Measurements from ENCODE around the gene ZNF750.

ZNF750 gene

DNA sequence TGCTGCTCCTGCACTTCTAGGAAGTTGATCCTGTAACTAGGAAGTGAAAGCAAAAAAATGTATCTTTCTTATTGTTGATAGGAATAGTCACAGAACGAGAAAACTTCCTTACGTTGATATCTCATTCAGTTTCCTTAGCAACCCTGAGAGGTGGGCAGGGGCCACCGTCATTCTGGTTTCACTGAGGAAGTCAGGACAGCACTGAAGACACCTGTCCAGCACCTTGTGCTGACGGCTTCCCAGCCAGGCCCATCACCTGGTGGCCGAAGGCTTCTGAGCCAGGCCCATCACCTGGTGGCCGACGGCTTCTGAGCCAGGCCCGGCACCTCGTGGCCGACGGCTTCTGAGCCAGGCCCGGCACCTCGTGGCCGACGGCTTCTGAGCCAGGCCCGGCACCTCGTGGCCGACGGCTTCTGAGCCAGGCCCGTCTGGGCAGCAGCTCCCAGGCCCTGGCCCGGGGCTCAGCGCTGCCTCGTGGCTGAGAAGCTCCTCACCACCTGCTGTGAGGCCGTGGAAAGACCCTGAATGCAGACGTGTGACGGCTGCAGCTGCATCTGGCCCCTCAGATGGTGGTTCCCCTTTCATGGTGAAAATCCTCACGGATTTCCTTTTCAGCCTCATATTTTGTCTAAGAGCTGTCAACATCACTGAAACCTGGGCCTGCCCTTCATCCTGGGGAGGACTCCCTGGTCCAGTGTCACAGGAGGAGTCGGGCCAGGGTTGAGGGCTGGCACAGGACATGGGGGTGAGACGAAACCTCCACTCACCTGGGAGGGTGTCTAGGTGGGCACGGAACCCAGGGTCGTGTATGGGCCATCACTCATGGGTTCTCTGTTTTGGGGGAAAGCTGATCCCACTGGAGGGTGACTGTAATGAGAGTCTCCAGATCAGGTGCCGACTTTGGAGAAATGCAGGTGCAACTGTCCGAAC lies 33.0 kb upstream of the ZNF750 start:
- DNase-seq (ENCODE audit: low read depth) = no peak

DNA sequence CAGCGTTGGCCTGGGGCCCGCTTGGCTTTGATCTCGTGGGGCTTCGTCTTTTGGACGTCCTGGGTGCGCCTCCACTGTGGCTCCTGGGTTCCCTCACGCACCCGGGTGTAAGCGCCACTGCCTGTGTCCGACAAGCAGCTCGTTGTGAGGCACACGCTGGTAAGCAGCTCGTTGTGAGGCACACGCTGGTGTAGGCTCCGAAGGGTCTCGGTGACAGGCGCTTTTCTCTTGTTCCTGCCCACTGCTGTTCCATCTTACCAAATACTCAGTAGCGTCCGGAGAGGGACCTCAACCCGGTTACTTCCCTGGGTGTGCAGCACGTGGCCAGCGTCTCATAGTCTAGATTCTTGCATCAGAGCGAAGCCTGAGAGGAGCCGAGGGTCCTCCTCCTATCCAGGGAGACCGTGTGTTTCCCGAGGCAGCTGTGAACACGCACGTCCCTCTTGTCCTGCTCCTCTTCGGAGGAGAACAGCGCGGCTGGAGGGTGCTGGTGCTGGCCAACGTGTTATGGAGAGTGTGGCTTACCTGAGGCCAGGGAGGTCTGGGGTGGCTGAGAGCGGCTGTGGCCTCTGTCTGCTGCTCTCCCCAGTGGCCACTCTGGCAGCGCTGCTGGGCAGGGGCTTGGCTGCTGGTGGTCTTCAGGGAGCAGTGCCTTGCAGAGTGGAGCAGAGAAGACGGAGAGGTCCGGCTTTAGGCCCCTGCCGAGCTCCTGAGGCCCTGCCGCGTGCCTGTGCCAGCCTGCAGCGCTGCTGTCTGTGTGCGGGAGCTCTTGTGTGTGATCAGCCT lies 32.1 kb upstream of the ZNF750 start:
- DNase-seq (ENCODE audit: low read depth) = no peak

DNA sequence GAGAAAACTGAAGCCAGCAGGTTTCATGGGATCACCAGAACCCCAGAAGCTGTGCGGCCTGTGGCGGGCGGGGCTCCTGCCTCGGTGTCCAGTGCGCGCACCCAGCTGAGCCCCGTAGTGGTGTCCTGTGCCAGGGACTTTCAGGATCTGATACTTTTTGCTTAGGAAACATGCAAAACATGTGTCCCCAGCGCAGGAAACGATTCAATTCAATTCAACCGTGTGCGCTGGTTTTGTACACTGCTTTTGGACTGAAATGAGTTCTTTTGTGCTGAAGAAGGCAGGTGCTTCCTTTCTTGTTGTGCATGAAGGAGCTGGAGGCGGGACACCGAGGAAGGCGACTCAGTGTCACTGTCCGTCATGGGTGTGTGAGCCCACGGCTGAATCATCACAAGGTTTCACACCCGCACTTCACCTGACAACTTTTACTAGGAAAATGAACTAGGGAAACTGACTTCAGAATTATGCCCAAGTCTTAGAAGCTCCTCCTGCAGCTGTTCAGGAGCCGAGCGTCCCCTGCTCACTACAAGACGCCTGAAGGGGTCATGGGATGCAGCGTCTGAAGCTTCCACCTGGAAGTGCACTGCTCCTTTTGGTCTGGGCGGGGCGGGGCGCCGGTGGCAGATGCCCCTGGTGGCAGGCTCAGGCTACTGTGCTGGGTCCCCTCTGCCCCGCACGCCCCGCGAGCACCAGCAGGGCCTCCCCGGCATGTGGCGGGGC lies 31.4 kb upstream of the ZNF750 start:
- DNase-seq (ENCODE audit: low read depth) = no peak

DNA sequence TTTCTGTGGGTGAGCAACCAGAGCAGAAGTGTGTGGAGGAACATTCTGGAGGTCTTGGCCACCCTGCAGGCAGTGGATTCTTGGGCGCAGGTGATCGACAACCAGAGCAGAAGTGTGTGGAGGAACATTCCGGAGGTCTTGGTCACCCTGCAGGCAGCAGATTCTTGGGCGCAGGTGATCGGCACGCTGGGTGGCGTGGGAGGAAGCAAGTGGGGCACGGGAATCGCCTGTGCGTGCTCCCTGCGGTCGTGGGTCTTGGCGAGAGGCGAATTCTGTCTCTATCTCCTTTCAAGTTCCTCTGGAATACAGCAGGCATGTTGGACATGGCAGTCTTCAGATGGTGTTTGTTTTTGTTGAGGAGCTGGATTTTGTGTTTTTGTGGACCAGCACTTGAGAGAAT lies 30.7 kb upstream of the ZNF750 start:
- no peak for DNase-seq (ENCODE audit: low read depth)

DNA sequence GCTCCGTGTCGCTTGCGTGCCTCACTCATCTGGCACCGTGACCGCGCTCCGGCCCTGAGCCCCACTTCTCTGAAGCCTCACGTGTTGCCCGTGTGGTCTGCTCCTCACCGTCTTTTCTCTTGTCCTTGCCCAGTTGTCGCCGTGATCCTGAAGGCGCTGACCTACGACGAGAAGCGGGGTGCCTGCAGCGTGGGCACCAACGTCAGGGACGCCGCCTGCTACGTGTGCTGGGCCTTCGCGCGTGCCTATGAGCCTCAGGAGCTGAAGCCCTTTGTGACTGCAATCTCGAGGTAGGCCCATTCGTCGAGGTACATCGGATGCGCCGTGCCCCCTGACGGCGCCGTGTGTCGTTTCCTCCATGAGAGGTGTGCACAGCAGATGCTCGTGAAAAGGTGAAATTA lies 30.3 kb upstream of the ZNF750 start:
- no peak for DNase-seq (ENCODE audit: low read depth)

DNA sequence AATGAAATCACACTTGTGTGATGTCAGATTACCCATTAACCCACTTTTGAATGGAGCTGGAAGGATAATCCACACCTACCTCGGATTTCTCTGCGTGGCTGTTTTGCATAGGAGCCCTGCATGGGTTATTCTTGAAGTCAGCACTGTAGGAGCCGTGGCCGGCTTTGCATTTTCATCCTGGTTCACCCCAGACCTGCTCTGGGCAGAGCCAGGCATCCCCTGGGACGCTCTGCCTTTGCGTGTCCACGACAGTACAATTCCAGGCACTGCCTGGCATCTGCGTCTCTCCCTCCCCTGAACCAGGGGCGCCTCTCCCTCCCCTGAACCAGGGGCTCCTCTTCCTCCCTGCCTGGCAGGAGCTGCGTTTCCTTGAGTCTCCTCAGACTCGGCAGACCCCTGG lies 29.7 kb upstream of the ZNF750 start:
- DNase-seq (ENCODE audit: low read depth) = no peak

DNA sequence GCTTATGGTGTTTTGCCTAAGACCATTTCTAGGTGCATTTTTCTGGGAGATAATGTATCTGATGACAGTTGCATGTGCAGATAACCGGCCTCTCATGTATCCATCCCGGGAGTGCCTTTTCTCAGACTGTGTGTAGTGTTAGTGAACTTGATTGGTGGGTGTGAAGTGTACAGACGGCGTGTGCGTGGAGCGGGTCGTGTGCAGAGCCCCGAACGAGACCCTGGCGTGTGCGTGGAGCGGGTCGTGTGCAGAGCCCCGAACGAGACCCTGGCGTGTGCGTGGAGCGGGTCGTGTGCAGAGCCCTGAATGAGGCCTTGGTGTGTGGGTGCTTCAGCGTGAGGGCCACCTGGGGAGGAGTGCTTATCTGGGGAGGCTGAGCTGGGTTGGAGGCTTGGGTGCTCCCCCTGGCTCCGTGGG lies 28.9 kb upstream of the ZNF750 start:
- DNase-seq (ENCODE audit: low read depth) = no peak

DNA sequence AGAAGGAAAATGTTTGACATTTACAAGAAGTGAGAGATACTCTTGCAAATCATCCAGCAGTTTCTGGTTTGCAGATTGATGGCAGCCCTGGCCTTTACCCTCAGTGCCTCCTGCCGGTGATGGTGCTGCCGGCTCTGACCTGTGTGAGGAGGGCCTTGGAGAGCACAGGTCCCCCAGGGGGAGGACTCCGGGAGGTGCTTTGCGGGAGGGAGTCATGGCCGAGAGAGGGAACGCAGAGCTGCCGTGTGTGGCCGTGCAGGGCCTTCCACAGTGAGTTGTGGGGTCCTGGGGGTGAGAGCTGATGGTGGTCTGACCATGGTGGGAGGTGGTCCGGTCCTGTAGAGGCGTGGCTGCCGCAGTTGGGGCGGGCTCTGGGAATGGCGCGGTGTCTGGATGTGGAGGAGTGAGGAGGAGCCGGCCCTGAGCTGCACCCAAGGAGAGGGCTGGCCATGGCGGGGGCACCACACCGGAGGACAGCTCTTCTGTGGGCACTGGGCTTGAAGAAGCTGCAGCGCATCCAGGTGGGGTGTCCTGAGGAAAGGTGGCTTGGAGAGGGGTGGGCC lies 28.0 kb upstream of the ZNF750 start:
- no peak for DNase-seq (ENCODE audit: low read depth)

DNA sequence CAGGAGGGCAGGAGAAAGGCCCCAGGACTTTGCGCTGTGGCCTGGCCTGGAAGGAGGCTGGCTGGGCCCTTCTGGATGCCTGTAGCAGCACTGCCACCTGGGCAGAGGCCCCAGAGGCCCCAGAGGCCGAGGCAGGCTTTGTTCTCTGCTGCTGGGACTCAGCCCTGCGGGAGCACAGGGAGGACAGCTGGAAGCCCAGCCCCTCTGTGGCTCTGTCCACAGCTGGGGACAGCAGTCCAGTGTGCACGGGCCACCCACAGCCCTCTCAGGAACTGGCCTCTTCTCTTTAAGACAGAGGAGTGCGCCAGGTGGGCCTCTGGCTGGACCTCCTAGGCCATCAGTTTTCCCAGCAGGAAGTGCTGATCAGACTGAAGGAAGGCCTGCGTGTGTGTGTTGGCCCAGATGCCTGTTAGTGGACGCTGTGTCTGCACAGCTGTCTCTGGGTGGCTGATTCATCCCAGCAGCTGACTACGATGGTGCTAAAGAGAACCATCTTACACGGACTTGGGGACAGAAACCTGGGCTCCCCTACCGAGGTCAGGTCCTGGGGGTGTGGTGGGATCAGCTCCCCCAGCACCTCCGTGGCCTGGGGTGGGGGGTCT lies 26.9 kb upstream of the ZNF750 start:
- DNase-seq (ENCODE audit: low read depth) = no peak

DNA sequence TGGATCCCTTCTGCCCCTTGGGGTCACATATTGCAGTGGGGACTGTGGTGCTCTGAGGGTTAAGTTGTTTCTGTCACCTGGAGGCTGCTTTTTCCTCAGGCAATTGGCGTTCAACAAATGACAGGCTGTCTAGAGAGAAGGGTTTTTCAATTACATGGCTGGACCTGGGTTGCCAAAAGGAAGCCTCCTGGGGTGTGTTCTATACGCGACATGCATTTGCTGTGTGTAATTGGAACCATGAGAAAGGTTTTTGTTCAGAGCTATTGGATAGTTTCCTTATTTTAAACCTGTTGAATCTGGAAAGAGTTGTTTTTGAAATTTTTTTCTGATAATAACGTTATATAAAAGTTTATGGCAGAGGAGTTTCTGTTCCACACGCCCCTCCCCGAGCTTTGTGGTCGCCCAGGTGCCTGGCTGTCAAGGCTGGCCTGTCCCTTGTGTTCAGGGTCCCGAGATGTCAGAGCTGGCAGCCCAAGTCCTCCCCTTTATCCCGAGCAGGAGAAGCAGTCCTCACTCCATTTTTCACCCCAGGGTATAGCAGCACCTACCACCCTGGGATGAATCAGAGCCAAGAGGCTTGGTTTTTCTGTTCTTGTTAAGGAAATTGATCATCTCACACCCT lies 26.1 kb upstream of the ZNF750 start:
- DNase-seq (ENCODE audit: low read depth) = no peak

DNA sequence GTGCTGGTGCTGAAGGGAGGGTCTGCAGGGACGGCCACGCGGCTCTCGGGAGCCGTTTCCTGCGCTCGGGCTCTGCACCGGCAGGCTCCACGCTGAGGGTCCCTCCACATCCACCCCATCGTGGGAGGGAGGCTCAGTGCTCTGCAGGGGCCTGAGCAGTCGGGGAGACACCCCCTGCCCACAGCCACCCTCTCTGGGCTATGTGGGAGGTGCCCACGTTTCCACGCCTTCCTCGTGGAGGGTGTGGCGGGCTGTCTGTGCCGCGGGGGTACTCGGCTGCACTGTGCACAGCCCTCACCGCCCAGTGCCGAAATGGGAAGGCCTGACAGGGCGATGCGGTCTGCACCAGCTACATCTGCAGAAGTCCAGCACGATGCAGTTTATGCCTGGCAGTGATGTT lies 25.5 kb upstream of the ZNF750 start:
- DNase-seq (ENCODE audit: low read depth) = no peak

DNA sequence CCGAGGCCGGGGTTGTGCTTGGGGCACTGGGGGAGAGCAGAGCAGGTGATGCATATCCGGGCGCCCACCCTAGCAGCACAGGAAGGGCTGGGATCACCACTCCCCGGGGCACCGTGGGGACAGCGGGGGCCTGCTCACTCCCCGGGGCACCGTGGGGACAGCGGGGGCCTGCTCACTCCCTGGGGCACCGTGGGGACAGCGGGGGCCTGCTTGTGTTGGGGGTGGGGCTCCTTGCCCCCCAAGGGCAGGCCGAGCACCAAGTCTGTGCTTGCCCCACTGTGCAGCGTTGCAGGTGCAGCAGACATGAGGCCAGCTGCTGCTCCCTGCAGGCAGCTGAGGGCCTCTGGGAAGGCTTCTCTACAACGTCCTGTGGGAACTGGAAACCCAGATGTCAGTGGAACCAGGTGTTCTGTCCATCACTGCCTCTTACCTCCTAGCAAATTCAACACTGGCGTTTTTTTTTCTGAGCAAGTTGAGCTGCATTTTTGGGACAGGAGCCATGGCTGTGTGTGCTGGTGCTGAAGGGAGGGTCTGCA lies 25.0 kb upstream of the ZNF750 start:
- DNase-seq (ENCODE audit: low read depth) = no peak

DNA sequence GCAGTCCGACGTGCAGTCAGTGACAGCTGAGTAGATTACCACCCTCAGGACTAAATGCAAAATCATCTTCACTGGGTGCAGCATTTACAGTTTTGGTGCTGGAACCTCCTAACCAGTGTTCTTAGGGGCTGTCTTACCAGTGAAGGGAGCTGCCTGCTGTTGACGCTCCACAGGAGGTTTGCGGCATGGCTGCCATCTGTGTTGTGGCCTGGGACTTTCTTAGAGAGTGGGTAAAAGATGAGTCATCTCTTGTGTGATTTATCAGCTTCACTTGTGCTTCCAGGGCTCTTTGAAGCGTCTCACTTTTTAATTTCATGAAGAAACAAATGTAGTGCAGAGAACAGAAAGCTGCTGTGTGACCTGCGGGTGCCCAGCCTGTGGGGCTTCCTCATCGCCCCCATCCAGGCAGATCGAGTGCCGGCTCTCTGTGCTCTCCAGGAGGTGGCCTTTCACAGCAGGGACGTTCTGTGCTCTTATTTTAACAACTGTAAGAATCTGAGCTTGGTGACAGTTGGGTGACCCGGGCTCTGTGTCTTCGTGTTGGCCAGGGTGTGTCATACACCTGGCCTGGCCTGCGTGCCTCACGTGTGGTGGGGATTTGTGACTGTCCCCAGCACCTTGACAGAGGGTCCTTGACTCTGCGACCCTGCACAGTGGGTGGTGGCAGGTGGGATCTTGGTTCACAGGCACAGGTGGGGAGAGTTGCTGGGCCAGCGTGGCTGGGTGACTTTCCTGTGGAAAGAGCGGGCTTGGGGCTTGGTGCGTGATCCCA lies 24.3 kb upstream of the ZNF750 start:
- DNase-seq (ENCODE audit: low read depth) = peak; percentile 59

DNA sequence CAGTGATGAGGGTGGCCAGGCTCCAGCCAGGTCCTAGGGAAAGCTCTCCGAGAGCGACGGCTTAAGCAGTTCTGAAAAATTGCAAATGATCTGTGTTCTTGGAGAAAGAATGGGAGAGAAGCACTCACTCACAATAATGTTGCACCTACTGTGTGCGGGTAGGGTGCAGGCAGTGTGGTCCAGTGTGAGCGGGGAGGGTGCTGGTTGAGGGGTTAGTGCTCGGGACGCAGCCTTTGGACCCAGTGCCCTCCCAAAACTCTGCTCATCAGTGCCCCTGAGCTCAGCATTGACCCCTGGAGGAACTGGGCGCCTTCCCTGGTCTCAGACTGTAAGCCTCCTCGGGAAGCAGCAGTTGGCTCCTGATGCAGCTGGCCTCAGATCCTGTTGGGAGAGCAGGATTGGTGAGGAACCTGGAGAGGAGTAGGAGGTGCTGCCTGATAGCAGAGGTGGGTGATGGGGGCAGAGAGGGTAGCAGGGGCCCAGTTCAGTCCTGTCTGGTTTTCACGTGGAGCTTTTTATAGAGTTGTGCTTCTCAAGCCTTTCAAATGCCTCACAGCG lies 23.6 kb upstream of the ZNF750 start:
- no peak for DNase-seq (ENCODE audit: low read depth)

DNA sequence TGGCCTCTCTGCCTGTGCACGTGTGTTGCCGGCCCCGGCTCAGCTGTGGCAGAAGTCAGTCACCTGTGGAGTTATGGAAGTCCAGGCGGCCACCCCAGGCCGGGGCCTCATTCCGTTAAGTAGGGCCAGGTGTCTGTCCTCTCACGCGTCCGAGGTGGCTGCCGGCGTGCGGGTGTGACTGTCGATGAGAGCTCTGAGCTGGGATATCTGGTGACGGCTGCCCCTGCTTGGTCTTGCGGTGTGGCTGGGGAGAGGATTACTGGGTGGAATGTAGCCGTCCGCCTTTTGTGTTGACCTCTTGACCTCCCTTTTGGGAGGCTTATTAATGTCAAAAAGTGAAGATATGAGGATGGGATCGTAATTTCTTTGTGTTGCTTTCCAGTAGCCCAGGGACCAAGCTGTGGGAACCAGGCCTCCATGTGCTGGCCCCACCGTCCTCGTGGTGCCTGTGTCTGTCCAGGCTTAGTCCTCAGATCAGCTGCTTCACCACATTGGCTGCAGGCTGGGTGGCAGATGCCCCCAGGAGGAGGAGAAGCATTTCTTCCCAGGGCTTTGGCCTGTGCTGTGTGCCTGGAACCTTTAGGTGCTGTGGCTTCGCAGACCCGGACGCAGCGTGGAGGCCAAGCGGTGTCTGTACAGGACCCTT lies 23.0 kb upstream of the ZNF750 start:
- DNase-seq (ENCODE audit: low read depth) = no peak

DNA sequence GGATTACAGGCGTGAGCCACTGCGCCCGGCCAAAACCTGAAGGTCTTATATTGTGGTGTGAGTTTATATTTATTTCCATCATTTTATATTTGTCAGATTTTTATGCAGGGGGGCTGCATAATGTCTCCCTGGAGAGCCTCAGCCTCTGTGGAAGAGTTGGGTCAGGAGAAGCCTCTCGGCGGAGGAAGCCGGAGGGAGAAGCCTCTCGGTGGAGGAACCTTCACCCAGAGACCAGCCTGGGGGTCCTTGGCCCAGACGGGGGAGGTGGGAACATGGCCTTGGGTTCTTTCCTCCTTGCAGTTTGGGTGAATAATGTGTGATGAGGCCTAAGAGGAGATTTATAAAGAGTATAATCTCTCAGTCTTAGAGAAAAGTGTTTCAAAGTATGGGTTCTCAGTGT lies 22.4 kb upstream of the ZNF750 start:
- DNase-seq (ENCODE audit: low read depth) = no peak

DNA sequence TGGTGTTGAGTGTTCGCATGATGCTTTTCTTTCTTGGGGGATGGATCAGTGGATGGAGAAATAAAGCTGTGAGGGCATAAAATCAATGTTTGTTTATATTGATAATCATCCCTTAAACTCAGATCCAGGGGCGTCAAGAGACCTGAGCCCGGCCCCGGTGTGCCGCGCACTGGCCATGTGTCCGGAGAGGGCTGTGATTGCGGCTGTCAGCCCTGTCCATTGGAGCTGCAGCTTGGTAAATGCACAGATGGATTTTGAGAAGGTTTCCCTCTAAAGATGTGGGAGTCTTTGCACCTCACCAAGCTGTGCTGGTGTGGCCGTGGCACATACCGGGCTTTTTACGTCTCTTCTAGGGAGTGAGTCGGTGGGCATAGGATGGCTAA lies 21.6 kb upstream of the ZNF750 start:
- DNase-seq (ENCODE audit: low read depth) = no peak

DNA sequence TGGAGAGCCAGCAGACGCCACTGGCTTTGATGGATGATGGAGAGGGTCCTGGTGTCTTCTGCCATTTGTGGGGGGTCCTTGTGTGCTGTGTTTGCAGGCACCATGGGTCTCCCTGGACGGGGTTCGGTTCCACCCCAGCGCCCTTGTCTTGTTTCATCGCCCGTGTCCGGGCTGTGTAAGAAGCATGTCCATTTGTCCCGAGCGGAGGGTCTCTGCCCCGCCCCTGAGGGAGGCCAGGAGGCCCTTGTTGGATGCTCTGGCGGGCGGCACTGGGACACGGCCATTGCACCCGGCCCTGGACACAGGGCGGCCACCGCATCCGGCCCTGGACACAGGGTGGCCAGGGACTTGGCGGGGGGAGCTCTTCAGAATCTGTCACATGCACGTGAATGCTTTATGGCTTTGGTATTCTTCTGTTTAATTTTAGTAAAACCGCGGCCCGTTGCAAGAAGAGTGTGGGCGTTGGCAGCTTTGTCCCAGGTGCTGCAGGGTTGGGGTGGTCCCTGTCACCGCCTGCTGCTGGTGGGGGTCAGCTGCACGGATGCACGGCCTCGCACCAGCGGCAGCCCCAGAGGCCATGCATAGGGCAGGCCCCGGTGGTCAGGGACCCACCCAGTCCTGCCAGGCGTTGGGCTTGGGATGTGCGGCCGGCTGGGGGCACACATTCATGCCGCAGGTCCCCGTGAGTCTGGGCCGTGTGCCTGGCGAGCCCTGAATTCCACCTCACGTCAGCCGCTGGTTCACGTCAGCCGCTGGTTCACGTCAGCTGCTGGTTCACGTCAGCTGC lies 21.0 kb upstream of the ZNF750 start:
- no peak for DNase-seq (ENCODE audit: low read depth)

All from stimulated activated CD8-positive, alpha-beta memory T cell treated with anti-CD3 and anti-CD28 coated beads, Interleukin-7, amount 100 ng/mL, for 24 hours (primary cell).